OCI-M1 (cell line): Measurements from ENCODE around the gene TFB2M.

Source experiments
- DNase-seq: peaks from one replicate; lab custom pipeline; 2025; lab: John Stamatoyannopoulos, UW

The TFB2M gene

GRCh38 chr1:246552110-246552509, 14.0 kb downstream of the TFB2M start:
- DNase-seq = no peak

- no peak for DNase-seq
Observed at GRCh38 chr1:246550402-246550801, 15.7 kb downstream of the TFB2M start.

GRCh38 chr1:246549665-246550064, 16.4 kb downstream of the TFB2M start:
- DNase-seq = no peak

GRCh38 chr1:246544001-246544400, 22.1 kb downstream of the TFB2M start:
- no peak for DNase-seq

GRCh38 chr1:246540738-246541491, 25.1 kb downstream of the TFB2M start:
- DNase-seq = no peak

- no peak for DNase-seq
Observed at GRCh38 chr1:246537887-246538286, 28.2 kb downstream of the TFB2M start.

GRCh38 chr1:246537441-246537840, 28.6 kb downstream of the TFB2M start:
- no peak for DNase-seq

- no peak for DNase-seq
Observed at GRCh38 chr1:246534114-246534513, 31.9 kb downstream of the TFB2M start.

GRCh38 chr1:246533371-246533905, 32.6 kb downstream of the TFB2M start:
- no peak for DNase-seq

GRCh38 chr1:246532519-246532918, 33.5 kb downstream of the TFB2M start:
- no peak for DNase-seq

GRCh38 chr1:246530482-246530881, 35.6 kb downstream of the TFB2M start:
- DNase-seq = peak; percentile 21

GRCh38 chr1:246528933-246529731, 36.9 kb downstream of the TFB2M start:
- no peak for DNase-seq

GRCh38 chr1:246527402-246528088, 38.5 kb downstream of the TFB2M start:
- peak; percentile 66 for DNase-seq

- DNase-seq = no peak
Observed at GRCh38 chr1:246526915-246527314, 39.1 kb downstream of the TFB2M start.

GRCh38 chr1:246526380-246526779, 39.7 kb downstream of the TFB2M start:
- DNase-seq = no peak

- DNase-seq = no peak
Observed at GRCh38 chr1:246519514-246519913, 46.5 kb downstream of the TFB2M start.

- no peak for DNase-seq
Observed at GRCh38 chr1:246518456-246519205, 47.4 kb downstream of the TFB2M start.

GRCh38 chr1:246517391-246517790, 48.7 kb downstream of the TFB2M start:
- no peak for DNase-seq

GRCh38 chr1:246516126-246516525, 49.9 kb downstream of the TFB2M start:
- no peak for DNase-seq

GRCh38 chr1:246515390-246516005, 50.6 kb downstream of the TFB2M start:
- DNase-seq = no peak

- no peak for DNase-seq
Observed at GRCh38 chr1:246513619-246514343, 52.3 kb downstream of the TFB2M start.
